HEK293 (cell line): ENCODE measurements around the gene CHMP4A.

ENCODE experiments used
- FEZF1 ChIP-seq: fragments of 450-650 bp; formaldehyde crosslinking; IDR thresholded peaks from 2 replicates; pipeline ENCODE4 v1.5.1; 2016; ENCODE audit warnings: missing biosample characterization, missing genetic modification characterization
- MEIS1 ChIP-seq: sonication (generic); formaldehyde crosslinking; IDR thresholded peaks from 2 replicates; pipeline ENCODE4 v1.8.1; 2022; ENCODE audit warnings: missing genetic modification reagents, mild to moderate bottlenecking, borderline replicate concordance
- MZF1 ChIP-seq: fragments of 450-650 bp; formaldehyde crosslinking; IDR thresholded peaks from 2 replicates; pipeline ENCODE4 v1.5.1; 2017; ENCODE audit warnings: missing biosample characterization, missing genetic modification characterization, borderline replicate concordance
- SP3 ChIP-seq: fragments of 450-650 bp; formaldehyde crosslinking; IDR thresholded peaks from 2 replicates; pipeline ENCODE4 v1.5.1; 2016; ENCODE audit warnings: missing biosample characterization, missing genetic modification characterization
- ZBTB48 ChIP-seq: fragments of 450-650 bp; formaldehyde crosslinking; IDR thresholded peaks from 2 replicates; pipeline ENCODE4 v1.5.1; 2016; ENCODE audit warnings: missing biosample characterization, missing genetic modification characterization
- ZFP69B ChIP-seq: fragments of 450-650 bp; formaldehyde crosslinking; IDR thresholded peaks from 2 replicates; pipeline ENCODE4 v1.5.1; 2016; ENCODE audit warnings: missing biosample characterization, missing genetic modification characterization
- ZNF112 ChIP-seq: fragments of 450-650 bp; formaldehyde crosslinking; IDR thresholded peaks from 2 replicates; pipeline ENCODE4 v1.5.0; 2017; ENCODE audit warnings: missing biosample characterization, missing genetic modification characterization
- ZNF16 ChIP-seq: fragments of 450-650 bp; formaldehyde crosslinking; IDR thresholded peaks from 2 replicates; pipeline ENCODE4 v1.5.1; 2016; ENCODE audit warnings: low read depth, missing biosample characterization, missing genetic modification characterization
- ZNF2 ChIP-seq: fragments of 450-650 bp; formaldehyde crosslinking; IDR thresholded peaks from 2 replicates; pipeline ENCODE4 v1.5.1; 2016; ENCODE audit warnings: missing biosample characterization, missing genetic modification characterization
- ZNF266 ChIP-seq: fragments of 450-650 bp; formaldehyde crosslinking; IDR thresholded peaks from 2 replicates; pipeline ENCODE4 v1.5.1; 2016; ENCODE audit warnings: missing biosample characterization, missing genetic modification characterization, low read depth
- ZNF274 ChIP-seq, 2 experiments: fragments of 200-500 bp in 1 of 2; fragments of 450-650 bp in 1 of 2; sonication (Bioruptor generic) in 1 of 2; formaldehyde crosslinking in 1 of 2; IDR thresholded peaks; 2 replicates each; pipeline versions ENCODE4 v1.5.1 to v1.6.1; 2014 to 2016; ENCODE audit warnings: borderline replicate concordance in 1 of 2, inconsistent platforms in 1 of 2, low read length in 1 of 2, missing biosample characterization in 1 of 2, missing genetic modification characterization in 1 of 2
- ZNF350 ChIP-seq: fragments of 450-650 bp; formaldehyde crosslinking; IDR thresholded peaks from 2 replicates; pipeline ENCODE4 v1.5.0; 2017; ENCODE audit warnings: missing biosample characterization, mild to moderate bottlenecking, missing genetic modification characterization
- ZNF37A ChIP-seq: fragments of 450-650 bp; IDR thresholded peaks from 2 replicates; pipeline ENCODE4 v1.5.1; 2018; ENCODE audit warnings: missing biosample characterization, missing genetic modification characterization
- ZNF416 ChIP-seq: fragments of 450-650 bp; formaldehyde crosslinking; IDR thresholded peaks from 2 replicates; pipeline ENCODE4 v1.5.1; 2016; ENCODE audit warnings: missing biosample characterization, missing genetic modification characterization
- ZNF433 ChIP-seq: fragments of 450-650 bp; formaldehyde crosslinking; IDR thresholded peaks from 2 replicates; pipeline ENCODE4 v1.5.1; 2016; ENCODE audit warnings: missing biosample characterization, missing genetic modification characterization, low read depth
- ZNF513 ChIP-seq: fragments of 450-650 bp; IDR thresholded peaks from 2 replicates; pipeline ENCODE4 v1.5.1; 2018; ENCODE audit warnings: missing biosample characterization, missing genetic modification characterization
- ZNF544 ChIP-seq: fragments of 450-650 bp; formaldehyde crosslinking; IDR thresholded peaks from 2 replicates; pipeline ENCODE4 v1.5.0; 2017; ENCODE audit warnings: missing biosample characterization, missing genetic modification characterization
- ZNF639 ChIP-seq: fragments of 450-650 bp; formaldehyde crosslinking; IDR thresholded peaks from 2 replicates; pipeline ENCODE4 v1.5.1; 2016; ENCODE audit warnings: missing biosample characterization, missing genetic modification characterization
- ZNF664 ChIP-seq: fragments of 450-650 bp; formaldehyde crosslinking; IDR thresholded peaks from 2 replicates; pipeline ENCODE4 v1.5.1; 2016; ENCODE audit warnings: missing biosample characterization, missing genetic modification characterization
- ZNF792 ChIP-seq: fragments of 450-650 bp; formaldehyde crosslinking; IDR thresholded peaks from 2 replicates; pipeline ENCODE4 v1.5.1; 2016; ENCODE audit warnings: missing biosample characterization, missing genetic modification characterization
- ZNF830 ChIP-seq: fragments of 450-650 bp; IDR thresholded peaks from 2 replicates; pipeline ENCODE4 v1.5.0; 2018; ENCODE audit warnings: missing biosample characterization, missing genetic modification characterization, low read depth, mild to moderate bottlenecking, moderate library complexity
- TF ChIP-seq, protein P1 (sequence below): IDR thresholded peaks from 2 replicates; pipeline ENCODE4 v1.6.1; 2011; ENCODE audit warnings: mild to moderate bottlenecking, low read depth, low read length, borderline replicate concordance
- TF ChIP-seq, protein P2 (sequence below): fragments of 450-650 bp; formaldehyde crosslinking; IDR thresholded peaks from 2 replicates; pipeline ENCODE4 v1.5.1; 2016; ENCODE audit warnings: missing biosample characterization, missing genetic modification characterization, low read depth
- TF ChIP-seq, protein P3 (sequence below): fragments of 450-650 bp; formaldehyde crosslinking; IDR thresholded peaks from 2 replicates; pipeline ENCODE4 v1.5.1; 2016; ENCODE audit warnings: missing biosample characterization, missing genetic modification characterization
- TF ChIP-seq, protein P4 (sequence below): fragments of 450-650 bp; formaldehyde crosslinking; IDR thresholded peaks from 2 replicates; pipeline ENCODE4 v1.5.1; 2016; ENCODE audit warnings: missing biosample characterization, missing genetic modification characterization

The CHMP4A gene

GRCh38 chr14:24212924-24213865, at the start of gene CHMP4A (continued):
- TF ChIP-seq ZNF664 (no peak), ZNF112 (tag by site-specific recombination) (no peak), ZNF416 (tag by site-specific recombination) (no peak), ZNF16 (tag by site-specific recombination) (no peak), MEIS1 (CRISPR knock-in tag) (no peak), FEZF1 (tag by site-specific recombination) (no peak), ZNF830 (tag by site-specific recombination) (no peak), MZF1 (tag by site-specific recombination) (no peak), ZBTB48 (tag by site-specific recombination) (peak; percentile 39; the same call in 1 of the 2 replicates), ZFP69B (tag by site-specific recombination) (peak; percentile 58; the same call in 1 of the 2 replicates), ZNF274 (IDR thresholded peaks at IDR 0.05; ENCODE audit: low read length) (no peak), ZNF274 (tag by site-specific recombination; IDR thresholded peaks at IDR 0.05; ENCODE audit: borderline replicate concordance) (no peak), ZNF266 (tag by site-specific recombination) (no peak), ZNF513 (tag by site-specific recombination) (no peak), ZNF792 (tag by site-specific recombination) (no peak), ZNF350 (tag by site-specific recombination) (no peak), ZNF544 (tag by site-specific recombination) (no peak), ZNF639 (peak; percentile 73), ZNF2 (tag by site-specific recombination) (peak; percentile 90), SP3 (tag by site-specific recombination) (peak; percentile 88), ZNF37A (no peak), ZNF433 (tag by site-specific recombination) (no peak)
- TF ChIP-seq, protein P1, sequence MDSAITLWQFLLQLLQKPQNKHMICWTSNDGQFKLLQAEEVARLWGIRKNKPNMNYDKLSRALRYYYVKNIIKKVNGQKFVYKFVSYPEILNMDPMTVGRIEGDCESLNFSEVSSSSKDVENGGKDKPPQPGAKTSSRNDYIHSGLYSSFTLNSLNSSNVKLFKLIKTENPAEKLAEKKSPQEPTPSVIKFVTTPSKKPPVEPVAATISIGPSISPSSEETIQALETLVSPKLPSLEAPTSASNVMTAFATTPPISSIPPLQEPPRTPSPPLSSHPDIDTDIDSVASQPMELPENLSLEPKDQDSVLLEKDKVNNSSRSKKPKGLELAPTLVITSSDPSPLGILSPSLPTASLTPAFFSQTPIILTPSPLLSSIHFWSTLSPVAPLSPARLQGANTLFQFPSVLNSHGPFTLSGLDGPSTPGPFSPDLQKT: no peak
- TF ChIP-seq, protein P2, sequence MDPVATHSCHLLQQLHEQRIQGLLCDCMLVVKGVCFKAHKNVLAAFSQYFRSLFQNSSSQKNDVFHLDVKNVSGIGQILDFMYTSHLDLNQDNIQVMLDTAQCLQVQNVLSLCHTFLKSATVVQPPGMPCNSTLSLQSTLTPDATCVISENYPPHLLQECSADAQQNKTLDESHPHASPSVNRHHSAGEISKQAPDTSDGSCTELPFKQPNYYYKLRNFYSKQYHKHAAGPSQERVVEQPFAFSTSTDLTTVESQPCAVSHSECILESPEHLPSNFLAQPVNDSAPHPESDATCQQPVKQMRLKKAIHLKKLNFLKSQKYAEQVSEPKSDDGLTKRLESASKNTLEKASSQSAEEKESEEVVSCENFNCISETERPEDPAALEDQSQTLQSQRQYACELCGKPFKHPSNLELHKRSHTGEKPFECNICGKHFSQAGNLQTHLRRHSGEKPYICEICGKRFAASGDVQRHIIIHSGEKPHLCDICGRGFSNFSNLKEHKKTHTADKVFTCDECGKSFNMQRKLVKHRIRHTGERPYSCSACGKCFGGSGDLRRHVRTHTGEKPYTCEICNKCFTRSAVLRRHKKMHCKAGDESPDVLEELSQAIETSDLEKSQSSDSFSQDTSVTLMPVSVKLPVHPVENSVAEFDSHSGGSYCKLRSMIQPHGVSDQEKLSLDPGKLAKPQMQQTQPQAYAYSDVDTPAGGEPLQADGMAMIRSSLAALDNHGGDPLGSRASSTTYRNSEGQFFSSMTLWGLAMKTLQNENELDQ (tag by site-specific recombination): no peak
- TF ChIP-seq, protein P3, sequence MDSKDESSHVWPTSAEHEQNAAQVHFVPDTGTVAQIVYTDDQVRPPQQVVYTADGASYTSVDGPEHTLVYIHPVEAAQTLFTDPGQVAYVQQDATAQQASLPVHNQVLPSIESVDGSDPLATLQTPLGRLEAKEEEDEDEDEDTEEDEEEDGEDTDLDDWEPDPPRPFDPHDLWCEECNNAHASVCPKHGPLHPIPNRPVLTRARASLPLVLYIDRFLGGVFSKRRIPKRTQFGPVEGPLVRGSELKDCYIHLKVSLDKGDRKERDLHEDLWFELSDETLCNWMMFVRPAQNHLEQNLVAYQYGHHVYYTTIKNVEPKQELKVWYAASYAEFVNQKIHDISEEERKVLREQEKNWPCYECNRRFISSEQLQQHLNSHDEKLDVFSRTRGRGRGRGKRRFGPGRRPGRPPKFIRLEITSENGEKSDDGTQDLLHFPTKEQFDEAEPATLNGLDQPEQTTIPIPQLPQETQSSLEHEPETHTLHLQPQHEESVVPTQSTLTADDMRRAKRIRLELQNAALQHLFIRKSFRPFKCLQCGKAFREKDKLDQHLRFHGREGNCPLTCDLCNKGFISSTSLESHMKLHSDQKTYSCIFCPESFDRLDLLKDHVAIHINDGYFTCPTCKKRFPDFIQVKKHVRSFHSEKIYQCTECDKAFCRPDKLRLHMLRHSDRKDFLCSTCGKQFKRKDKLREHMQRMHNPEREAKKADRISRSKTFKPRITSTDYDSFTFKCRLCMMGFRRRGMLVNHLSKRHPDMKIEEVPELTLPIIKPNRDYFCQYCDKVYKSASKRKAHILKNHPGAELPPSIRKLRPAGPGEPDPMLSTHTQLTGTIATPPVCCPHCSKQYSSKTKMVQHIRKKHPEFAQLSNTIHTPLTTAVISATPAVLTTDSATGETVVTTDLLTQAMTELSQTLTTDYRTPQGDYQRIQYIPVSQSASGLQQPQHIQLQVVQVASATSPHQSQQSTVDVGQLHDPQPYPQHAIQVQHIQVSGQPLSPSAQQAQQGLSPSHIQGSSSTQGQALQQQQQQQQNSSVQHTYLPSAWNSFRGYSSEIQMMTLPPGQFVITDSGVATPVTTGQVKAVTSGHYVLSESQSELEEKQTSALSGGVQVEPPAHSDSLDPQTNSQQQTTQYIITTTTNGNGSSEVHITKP (tag by site-specific recombination): peak; percentile 99
- TF ChIP-seq, protein P4, sequence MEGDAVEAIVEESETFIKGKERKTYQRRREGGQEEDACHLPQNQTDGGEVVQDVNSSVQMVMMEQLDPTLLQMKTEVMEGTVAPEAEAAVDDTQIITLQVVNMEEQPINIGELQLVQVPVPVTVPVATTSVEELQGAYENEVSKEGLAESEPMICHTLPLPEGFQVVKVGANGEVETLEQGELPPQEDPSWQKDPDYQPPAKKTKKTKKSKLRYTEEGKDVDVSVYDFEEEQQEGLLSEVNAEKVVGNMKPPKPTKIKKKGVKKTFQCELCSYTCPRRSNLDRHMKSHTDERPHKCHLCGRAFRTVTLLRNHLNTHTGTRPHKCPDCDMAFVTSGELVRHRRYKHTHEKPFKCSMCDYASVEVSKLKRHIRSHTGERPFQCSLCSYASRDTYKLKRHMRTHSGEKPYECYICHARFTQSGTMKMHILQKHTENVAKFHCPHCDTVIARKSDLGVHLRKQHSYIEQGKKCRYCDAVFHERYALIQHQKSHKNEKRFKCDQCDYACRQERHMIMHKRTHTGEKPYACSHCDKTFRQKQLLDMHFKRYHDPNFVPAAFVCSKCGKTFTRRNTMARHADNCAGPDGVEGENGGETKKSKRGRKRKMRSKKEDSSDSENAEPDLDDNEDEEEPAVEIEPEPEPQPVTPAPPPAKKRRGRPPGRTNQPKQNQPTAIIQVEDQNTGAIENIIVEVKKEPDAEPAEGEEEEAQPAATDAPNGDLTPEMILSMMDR: peak; percentile 76
